GM21515 (cell line): ENCODE measurements around the gene MRPL20.
"Not testable (repeated sequence)": the region's sequence is repeated elsewhere in the genome, so short reads cannot be mapped to it uniquely, and the experiment has no call there.

Experiments
- ATAC-seq: cut with Tn5 transposase; IDR thresholded peaks from one replicate; pipeline ENCODE4 v1.9.1; 2021; ENCODE audit not compliant: unreplicated experiment

MRPL20 gene

GRCh38 chr1:1427106-1427819 lies 20.2 kb upstream of the MRPL20 start:
- ATAC-seq, result no peak

GRCh38 chr1:1426496-1427105 lies 19.5 kb upstream of the MRPL20 start:
- ATAC-seq, result no peak

- no peak for ATAC-seq
Observed at GRCh38 chr1:1425753-1426495, 18.8 kb upstream of the MRPL20 start.

- ATAC-seq, result no peak
Observed at GRCh38 chr1:1425426-1425752, 18.3 kb upstream of the MRPL20 start.

GRCh38 chr1:1424707-1425106 lies 17.6 kb upstream of the MRPL20 start:
- ATAC-seq, result no peak

GRCh38 chr1:1423245-1423597 lies 16.1 kb upstream of the MRPL20 start:
- ATAC-seq, result no peak

- no peak for ATAC-seq
Observed at GRCh38 chr1:1422465-1423244, 15.6 kb upstream of the MRPL20 start.

- ATAC-seq, result no peak
Observed at GRCh38 chr1:1421907-1422464, 14.9 kb upstream of the MRPL20 start.

GRCh38 chr1:1421147-1421906 lies 14.2 kb upstream of the MRPL20 start, which contains the start of gene ANKRD65:
ANKRD65 (minus strand) TSS chr1:1421276; CDS start chr1:1421005, 271 bp downstream.
- ATAC-seq, result no peak

- ATAC-seq, result no peak
Observed at GRCh38 chr1:1420654-1421141, 13.6 kb upstream of the MRPL20 start.

GRCh38 chr1:1419813-1420653 lies 12.9 kb upstream of the MRPL20 start:
- no peak for ATAC-seq

GRCh38 chr1:1419363-1419812 lies 12.3 kb upstream of the MRPL20 start:
- ATAC-seq, result no peak

- no peak for ATAC-seq
Observed at GRCh38 chr1:1418464-1419362, 11.6 kb upstream of the MRPL20 start.

- not testable (repeated sequence) for ATAC-seq
Observed at GRCh38 chr1:1417825-1418463, 10.9 kb upstream of the MRPL20 start.

- ATAC-seq, result not testable (repeated sequence)
Observed at GRCh38 chr1:1417396-1417795, 10.3 kb upstream of the MRPL20 start.

GRCh38 chr1:1415751-1416150 lies 8.7 kb upstream of the MRPL20 start:
- ATAC-seq, result no peak

GRCh38 chr1:1412311-1412902 lies 5.3 kb upstream of the MRPL20 start:
- not testable (repeated sequence) for ATAC-seq
